LoVo (cell line): ENCODE data around the gene ZNF276.

ENCODE experiments used
- DNase-seq: peaks from one replicate; pipeline ENCODE4 v3.0.0-alpha.2; 2016; ENCODE audit warnings: low spot score

Gene ZNF276

DNA sequence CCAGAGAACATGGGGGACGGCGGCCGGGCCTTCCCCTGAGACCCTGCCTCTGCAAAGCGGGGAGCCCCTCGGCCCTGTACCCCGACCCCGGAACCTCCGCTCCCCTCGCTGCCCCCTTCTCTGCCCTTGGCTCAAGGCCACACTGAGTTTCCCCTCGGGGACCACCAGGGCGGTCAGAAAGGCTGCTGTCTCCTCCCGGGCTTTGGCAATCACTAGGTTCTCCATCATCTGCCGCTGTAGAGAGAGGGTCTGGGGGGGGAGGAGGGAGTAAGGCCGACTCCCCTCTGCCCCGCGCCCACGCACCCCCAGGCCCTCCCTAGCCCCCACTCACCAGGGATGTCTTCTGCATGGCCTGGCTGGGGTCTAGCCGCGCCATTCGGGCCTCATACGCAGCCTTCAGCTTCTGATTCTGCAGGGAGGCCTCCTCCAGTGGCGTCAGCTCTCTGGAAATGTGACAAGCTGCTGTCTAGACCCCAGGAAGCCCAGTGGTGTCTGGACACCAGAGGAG lies 9.0 kb upstream of the ZNF276 start:
- DNase-seq = no peak

DNA sequence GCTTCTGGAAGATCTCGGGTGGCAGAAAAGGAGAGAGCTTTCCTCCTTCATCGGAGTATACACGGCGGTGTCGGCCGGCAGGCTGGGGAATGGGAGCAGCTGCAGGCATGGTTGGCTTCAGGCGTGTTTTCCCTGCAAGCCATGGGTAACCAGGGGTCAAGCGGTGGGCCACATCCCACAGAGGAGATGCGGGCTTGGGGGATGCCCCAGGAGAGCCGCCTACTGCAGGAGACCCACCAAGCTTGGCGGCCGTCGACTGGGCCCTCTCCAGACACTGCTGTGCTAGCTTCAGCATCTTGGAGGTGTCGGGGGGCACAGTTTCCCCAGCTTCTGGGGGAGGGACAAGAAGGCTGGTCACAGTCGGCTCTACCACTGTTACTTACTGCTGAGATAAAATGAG lies 4.8 kb upstream of the ZNF276 start:
- no peak for DNase-seq

DNA sequence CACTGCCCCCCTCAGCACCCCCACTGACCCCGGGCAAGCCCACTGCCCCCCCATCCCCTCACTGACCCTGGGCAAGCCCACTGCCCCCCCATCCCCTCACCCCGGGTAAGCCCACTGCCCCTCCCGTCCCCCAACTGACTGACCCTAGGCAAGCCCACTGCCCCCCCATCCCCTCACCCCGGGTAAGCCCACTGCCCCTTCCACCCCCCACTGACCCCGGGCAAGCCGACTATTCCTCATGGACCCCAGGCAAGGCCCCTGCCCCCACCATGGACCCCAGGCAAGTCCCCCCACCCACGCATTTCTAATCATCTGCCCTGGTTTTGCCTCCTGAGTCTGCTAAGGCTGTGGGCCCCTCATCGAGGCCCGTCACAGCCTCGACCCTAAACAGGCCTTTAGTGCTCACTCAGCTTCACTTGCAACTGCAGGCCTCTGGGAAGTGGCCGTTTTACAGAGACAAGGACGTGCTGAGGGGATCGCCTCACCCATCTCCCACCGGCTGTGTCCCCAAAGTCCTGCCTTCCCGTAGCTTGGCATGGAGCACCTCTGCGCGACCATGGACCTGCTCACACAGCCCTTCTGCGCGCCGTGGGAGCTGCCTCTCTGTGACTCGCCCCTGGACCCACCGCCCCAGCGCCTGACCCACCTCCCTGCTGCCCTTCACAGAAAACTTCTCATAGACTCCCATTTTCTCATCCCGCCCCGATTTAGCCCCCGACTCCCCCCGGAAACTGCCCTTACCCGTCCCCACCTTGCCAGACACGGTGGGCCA lies 4.2 kb upstream of the ZNF276 start:
- DNase-seq = no peak

GRCh38 chr16:89717688-89718505 lies 3.4 kb upstream of the ZNF276 start:
- no peak for DNase-seq

- peak; percentile 37 for DNase-seq
Observed at GRCh38 chr16:89720551-89720812, 855 bp upstream of the ZNF276 start.

GRCh38 chr16:89721546-89722391 lies 432 bp downstream of the ZNF276 start:
- DNase-seq = peak; percentile 48

DNA sequence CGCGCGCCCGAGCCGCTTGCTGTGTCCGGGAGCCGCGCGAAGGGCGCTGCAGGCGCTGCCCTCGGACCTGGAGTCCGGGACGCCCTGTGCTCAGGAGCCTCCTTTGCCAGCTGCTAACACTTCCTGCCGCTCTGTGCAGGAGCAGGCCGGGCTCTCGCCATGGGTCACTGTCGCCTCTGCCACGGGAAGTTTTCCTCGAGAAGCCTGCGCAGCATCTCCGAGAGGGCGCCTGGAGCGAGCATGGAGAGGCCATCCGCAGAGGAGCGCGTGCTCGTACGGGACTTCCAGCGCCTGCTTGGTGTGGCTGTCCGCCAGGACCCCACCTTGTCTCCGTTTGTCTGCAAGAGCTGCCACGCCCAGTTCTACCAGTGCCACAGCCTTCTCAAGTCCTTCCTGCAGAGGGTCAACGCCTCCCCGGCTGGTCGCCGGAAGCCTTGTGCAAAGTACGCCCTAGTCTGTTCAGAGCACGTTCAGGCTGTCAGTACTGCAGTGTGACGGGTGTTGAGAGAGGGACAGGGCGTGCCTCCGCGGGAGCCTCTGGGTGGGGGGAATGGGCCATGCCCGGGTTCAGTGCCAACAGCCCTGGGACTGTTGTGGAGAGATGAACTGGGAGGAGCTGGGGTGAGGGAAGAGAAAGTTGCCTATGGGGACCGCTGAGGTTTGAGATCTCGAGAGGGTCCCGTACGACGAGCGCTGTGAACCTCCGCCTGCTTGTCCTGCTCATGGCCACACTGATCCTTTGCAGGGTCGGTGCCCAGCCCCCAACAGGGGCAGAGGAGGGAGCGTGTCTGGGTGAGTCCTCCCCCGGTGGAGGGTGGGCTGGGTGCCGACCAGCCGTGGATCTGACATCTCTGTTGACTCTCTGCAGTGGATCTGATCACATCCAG lies 1.3 kb downstream of the ZNF276 start:
- peak; percentile 82 for DNase-seq

DNA sequence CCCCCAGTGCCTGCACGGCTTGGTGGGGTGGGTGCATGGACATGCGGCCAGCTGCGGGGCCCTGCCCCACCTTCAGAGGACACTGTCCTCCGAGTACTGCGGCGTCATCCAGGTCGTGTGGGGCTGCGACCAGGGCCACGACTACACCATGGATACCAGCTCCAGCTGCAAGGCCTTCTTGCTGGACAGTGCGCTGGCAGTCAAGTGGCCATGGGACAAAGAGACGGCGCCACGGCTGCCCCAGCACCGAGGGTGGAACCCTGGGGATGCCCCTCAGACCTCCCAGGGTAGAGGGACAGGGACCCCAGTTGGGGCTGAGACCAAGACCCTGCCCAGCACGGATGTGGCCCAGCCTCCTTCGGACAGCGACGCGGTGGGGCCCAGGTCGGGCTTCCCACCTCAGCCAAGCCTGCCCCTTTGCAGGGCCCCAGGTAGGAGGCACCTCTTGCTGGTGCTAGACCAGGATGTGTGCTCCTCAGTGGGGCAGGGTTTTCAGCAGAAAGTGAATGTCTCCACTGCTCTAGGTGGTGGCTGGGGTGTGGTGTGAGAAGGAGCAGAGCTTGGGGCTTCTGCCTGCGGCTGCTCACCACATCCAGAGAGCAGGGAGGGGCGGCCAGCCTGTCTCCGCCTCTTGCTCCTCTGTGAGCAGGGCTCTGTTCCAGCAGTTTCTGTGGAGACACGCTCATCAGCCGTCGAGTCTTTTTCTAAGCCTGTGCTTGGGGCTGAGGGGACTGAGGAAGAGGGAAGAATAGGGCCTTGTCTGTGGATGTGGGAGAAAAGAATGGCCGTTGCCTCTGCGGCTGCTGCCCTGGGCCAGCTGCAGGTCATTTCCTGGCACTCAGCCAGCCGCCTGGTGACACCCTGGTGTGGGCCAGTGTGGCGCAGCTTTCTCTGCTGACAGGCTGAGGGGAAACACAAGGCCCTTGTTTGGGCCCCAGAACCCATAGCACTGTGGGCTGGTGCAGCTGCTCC lies 2.2 kb downstream of the ZNF276 start:
- no peak for DNase-seq

GRCh38 chr16:89727406-89728120 lies 6.2 kb downstream of the ZNF276 start:
- no peak for DNase-seq

DNA sequence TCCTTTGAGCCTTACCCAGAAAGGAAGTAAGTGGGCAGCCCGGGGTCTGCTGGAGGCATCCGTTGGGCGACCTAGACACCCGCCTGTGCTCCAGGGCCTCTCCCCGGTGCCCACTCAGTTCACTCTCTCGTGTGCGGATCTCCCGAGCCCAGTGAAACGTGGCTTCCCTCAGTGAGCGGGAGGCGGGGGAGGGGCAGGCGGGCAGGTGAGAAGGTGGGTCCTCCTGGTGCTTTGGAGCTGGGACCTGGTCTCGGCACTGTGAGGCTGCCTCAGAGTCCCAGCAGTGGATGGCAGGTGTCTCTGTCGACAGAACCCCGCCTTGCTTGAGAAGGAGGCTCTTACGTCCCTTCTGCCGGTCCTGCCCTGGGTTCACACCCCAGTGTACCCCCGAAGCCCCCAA lies 8.0 kb downstream of the ZNF276 start:
- DNase-seq = no peak

DNA sequence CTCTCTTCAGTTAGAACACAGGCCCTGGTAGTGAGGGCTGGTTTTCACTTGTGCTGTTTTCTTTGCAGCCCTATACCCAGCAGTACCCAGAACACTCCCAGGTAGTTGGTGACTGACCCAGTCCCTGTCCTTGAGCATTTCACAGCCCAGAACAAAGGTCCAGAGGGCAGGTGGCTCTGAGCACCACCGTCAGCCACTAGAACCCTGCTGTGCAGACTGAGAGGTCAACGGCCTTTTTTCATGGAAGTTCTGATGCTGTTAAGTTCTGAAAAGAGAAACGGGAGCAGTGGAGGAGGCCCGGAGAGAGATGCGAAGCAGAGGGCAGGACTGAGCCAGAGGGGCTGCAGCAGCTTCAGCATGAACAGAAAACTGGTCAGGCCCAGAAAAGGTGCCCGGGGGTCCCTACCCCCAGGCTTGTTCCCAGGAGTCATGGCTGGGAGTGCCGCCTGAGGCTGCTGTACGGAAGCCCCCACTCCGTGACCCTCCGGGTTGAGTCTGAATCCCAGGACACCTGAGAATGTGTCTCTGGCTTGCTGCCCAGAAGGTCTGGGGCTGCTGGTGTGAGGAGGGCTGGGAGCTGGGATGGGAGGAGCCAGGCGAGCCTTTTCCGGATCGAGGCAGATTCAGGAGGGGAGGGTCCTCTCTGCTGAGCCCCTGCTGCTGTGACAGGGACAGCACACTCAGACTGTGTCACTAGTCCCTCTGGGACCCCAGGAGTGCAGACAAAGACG lies 8.7 kb downstream of the ZNF276 start:
- no peak for DNase-seq

DNA sequence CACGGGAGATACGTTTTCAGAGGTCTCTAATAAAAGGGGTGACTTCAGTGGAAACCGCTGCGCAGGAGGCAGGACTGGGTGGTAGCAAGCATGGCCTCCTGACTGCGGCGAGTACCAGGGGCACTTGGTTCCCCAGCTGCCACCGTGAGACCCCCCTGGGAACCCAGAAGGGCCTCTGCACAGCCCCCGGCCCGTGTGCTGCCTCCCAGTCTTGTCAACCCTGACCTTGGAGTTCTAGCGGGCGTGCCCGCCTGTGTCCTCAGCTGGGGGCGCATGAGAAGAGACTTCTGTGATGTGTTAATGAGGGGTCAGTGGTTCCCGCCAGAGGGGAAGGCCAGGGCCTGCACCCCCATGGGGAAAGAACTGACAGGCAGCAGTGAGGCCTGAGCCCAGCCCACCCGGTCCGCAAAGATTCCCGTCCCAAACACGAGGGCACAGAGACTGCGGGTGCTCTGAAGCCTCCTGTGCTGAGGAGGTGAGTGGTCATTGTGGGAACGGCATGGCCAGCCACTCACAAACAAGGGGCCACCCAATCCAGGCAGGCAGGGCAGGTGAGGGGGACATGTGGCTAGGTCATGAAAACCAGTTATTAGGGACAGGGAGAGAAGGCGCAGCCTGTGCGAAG lies 9.4 kb downstream of the ZNF276 start:
- DNase-seq = no peak

DNA sequence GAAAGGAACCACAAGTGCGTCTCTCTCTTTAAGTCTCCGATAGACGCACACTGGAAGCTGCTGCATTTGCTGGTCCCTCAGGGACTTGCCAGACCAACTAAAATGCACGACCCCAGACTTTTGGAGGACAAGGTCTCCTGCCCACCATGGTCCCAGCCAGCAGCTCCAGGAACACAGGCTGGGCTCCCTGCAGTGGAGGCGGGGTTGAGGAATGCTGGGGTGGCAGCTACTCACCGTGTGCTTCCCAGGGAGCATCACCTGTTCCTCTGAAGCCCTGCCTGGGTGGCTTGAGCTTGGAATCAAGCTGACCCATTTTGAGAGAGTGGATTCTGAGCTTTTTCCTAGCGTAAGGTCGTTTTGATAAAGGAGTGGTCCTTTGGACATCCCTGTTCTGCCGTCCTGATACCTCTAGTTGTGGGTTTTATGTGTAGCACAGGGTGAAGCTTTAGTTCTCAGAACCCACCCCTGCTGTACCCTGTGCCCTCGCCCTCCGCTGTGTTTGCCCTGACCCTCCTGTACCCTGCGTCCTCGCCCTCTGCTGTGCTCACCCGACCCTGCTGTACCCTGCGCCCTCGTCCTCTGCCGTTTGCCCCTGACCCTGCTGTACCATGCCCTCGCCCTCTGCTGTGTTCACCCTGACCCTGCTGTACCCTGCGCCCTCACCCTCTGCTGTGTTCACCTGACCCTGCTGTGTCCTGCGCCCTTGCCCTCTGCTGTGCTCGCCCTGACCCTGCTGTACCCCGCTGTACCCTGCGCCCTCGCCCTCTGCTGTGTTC lies 11.0 kb downstream of the ZNF276 start:
- no peak for DNase-seq

DNA sequence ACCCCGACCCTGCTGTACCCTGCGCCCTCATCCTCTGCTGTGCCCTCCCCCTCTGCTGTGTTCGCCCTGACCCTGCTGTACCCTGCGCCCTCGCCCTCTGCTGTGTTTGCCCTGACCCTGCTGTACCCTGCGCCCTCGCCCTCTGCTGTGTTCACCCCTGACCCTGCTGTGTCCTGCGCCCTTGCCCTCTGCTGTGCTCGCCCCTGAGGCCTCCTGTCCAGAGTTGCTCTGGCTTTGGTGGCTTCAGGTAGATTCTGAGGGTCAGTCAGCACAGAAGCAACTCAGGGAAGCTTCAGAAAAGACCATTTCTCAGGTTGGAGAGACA lies 11.5 kb downstream of the ZNF276 start:
- no peak for DNase-seq

DNA sequence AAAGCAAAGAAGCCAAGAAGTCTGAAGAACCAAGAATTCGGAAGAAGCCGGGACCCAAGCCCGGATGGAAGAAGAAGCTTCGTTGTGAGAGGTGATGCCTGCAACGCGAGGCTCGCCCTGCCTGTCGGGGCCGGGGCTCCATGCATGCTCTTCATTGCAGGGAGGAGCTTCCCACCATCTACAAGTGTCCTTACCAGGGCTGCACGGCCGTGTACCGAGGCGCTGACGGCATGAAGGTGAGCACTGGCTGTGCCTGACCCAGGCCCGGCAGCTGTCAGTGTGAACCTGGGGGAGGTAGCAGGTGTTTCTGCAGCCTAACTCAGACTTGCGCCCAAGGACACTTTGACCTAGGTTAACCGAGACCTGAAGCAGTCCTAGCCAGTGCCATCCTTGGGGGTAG lies 12.0 kb downstream of the ZNF276 start:
- DNase-seq = no peak

GRCh38 chr16:89733792-89734191 lies 12.5 kb downstream of the ZNF276 start:
- DNase-seq = no peak

GRCh38 chr16:89736554-89736953 lies 15.2 kb downstream of the ZNF276 start:
- no peak for DNase-seq
